DND-41 (cell line): ENCODE data around the gene NFATC3.

Source experiments
- CTCF ChIP-seq: IDR thresholded peaks from 2 replicates; pipeline ENCODE4 v1.5.1; 2012; ENCODE audit warnings: borderline replicate concordance, low read length, moderate library complexity, mild to moderate bottlenecking; ENCODE audit not compliant: poor library complexity, severe bottlenecking; ENCODE audit errors: extremely low read depth
- EZH2 ChIP-seq: IDR thresholded peaks from 3 replicates; pipeline ENCODE4 v1.6.1; 2012; ENCODE audit warnings: borderline replicate concordance, low read depth, mild to moderate bottlenecking, moderate library complexity, low read length, inconsistent platforms; ENCODE audit not compliant: severe bottlenecking

- TF ChIP-seq CTCF: no peak
- no peak for TF ChIP-seq EZH2
Observed at GRCh38 chr16:68236826-68237242, 151.7 kb downstream of the NFATC3 start.
